ENCODE measurements around the gene CA6.
"Not testable (repeated sequence)": the region's sequence is repeated elsewhere in the genome, so short reads cannot be mapped to it uniquely, and the experiment has no call there.

CA6 gene

GRCh38 chr1:9016455-9016854 lies 70.8 kb downstream of the CA6 start:
- H3K9me2 ChIP-seq (replicated peaks; ENCODE audit: insufficient read depth, low read length) = no peaks in the 10 kb centered on the region
- H3K27ac ChIP-seq (ENCODE audit: low read depth, low read length) = no peak overlapping the region
- TF ChIP-seq EZH2phosphoT487 (conservative IDR thresholded peaks at IDR 0.05; ENCODE audit: low read length) (no peak), CTCF (IDR thresholded peaks at IDR 0.05; ENCODE audit: insufficient read depth, low read length, poor library complexity, severe bottlenecking) (no peak)
- H3K36me3 ChIP-seq (ENCODE audit: low read length) = no peaks in the 10 kb centered on the region
- H3K79me2 ChIP-seq (ENCODE audit: insufficient read depth, low read length) = no peaks in the 10 kb centered on the region
- no peak overlapping the region for H3K9ac ChIP-seq (ENCODE audit: low read length)
- H3K4me3 ChIP-seq (ENCODE audit: insufficient read depth, low read length, poor library complexity, severe bottlenecking) = no peak overlapping the region
- H4K20me1 ChIP-seq (ENCODE audit: low read depth, low read length) = no peaks in the 10 kb centered on the region
- no peak overlapping the region for H2AFZ ChIP-seq (ENCODE audit: low read depth, low read length, severe bottlenecking)
- H3K27me3 ChIP-seq (ENCODE audit: low read length) = no peaks in the 10 kb centered on the region
- no peaks in the 10 kb centered on the region for H3K9me3 ChIP-seq (ENCODE audit: insufficient read depth, low read length)
- H3F3A ChIP-seq (ENCODE audit: insufficient read depth) = no peaks in the 10 kb centered on the region
- H3K4me2 ChIP-seq (ENCODE audit: low read depth, low read length, poor library complexity, severe bottlenecking) = no peak overlapping the region

GRCh38 chr1:9018333-9018732 lies 72.7 kb downstream of the CA6 start:
- no peak overlapping the region for H2AFZ ChIP-seq (ENCODE audit: low read depth, low read length, severe bottlenecking)
- H3K27me3 ChIP-seq (ENCODE audit: low read length) = no peaks in the 10 kb centered on the region
- H3K4me2 ChIP-seq (ENCODE audit: low read depth, low read length, poor library complexity, severe bottlenecking) = no peak overlapping the region
- H3K79me2 ChIP-seq (ENCODE audit: insufficient read depth, low read length) = no peaks in the 10 kb centered on the region
- no peaks in the 10 kb centered on the region for H4K20me1 ChIP-seq (ENCODE audit: low read depth, low read length)
- no peak overlapping the region for H3K4me3 ChIP-seq (ENCODE audit: insufficient read depth, low read length, poor library complexity, severe bottlenecking)
- TF ChIP-seq CTCF (IDR thresholded peaks at IDR 0.05; ENCODE audit: insufficient read depth, low read length, poor library complexity, severe bottlenecking) (no peak), EZH2phosphoT487 (conservative IDR thresholded peaks at IDR 0.05; ENCODE audit: low read length) (no peak)
- H3F3A ChIP-seq (ENCODE audit: insufficient read depth) = no peaks in the 10 kb centered on the region
- H3K36me3 ChIP-seq (ENCODE audit: low read length) = no peaks in the 10 kb centered on the region
- H3K9ac ChIP-seq (ENCODE audit: low read length) = no peak overlapping the region
- H3K27ac ChIP-seq (ENCODE audit: low read depth, low read length) = no peak overlapping the region
- H3K9me3 ChIP-seq (ENCODE audit: insufficient read depth, low read length) = no peaks in the 10 kb centered on the region
- no peaks in the 10 kb centered on the region for H3K9me2 ChIP-seq (replicated peaks; ENCODE audit: insufficient read depth, low read length)

GRCh38 chr1:9019896-9020295 lies 74.2 kb downstream of the CA6 start:
- H3K79me2 ChIP-seq (ENCODE audit: insufficient read depth, low read length) = no peaks in the 10 kb centered on the region
- no peak overlapping the region for H3K4me2 ChIP-seq (ENCODE audit: low read depth, low read length, poor library complexity, severe bottlenecking)
- H3K9me2 ChIP-seq (replicated peaks; ENCODE audit: insufficient read depth, low read length) = no peaks in the 10 kb centered on the region
- H3K27me3 ChIP-seq (ENCODE audit: low read length) = no peaks in the 10 kb centered on the region
- H3K36me3 ChIP-seq (ENCODE audit: low read length) = no peaks in the 10 kb centered on the region
- H3K4me3 ChIP-seq (ENCODE audit: insufficient read depth, low read length, poor library complexity, severe bottlenecking) = no peak overlapping the region
- H4K20me1 ChIP-seq (ENCODE audit: low read depth, low read length) = no peaks in the 10 kb centered on the region
- no peak overlapping the region for H2AFZ ChIP-seq (ENCODE audit: low read depth, low read length, severe bottlenecking)
- H3K9me3 ChIP-seq (ENCODE audit: insufficient read depth, low read length) = no peaks in the 10 kb centered on the region
- H3F3A ChIP-seq (ENCODE audit: insufficient read depth) = no peaks in the 10 kb centered on the region
- H3K9ac ChIP-seq (ENCODE audit: low read length) = no peak overlapping the region
- H3K27ac ChIP-seq (ENCODE audit: low read depth, low read length) = no peak overlapping the region
- TF ChIP-seq EZH2phosphoT487 (conservative IDR thresholded peaks at IDR 0.05; ENCODE audit: low read length) = no peak
- no peak for TF ChIP-seq CTCF (IDR thresholded peaks at IDR 0.05; ENCODE audit: insufficient read depth, low read length, poor library complexity, severe bottlenecking)

- Histone ChIP-seq H3K9me3 (ENCODE audit: insufficient read depth, low read length) (no peaks in the 10 kb centered on the region), H3K36me3 (ENCODE audit: low read length) (no peaks in the 10 kb centered on the region), H3K27ac (ENCODE audit: low read depth, low read length) (no peak overlapping the region), H3K9ac (ENCODE audit: low read length) (no peak overlapping the region), H3K4me3 (ENCODE audit: insufficient read depth, low read length, poor library complexity, severe bottlenecking) (no peak overlapping the region), H4K20me1 (ENCODE audit: low read depth, low read length) (no peaks in the 10 kb centered on the region), H2AFZ (ENCODE audit: low read depth, low read length, severe bottlenecking) (no peak overlapping the region), H3K9me2 (replicated peaks; ENCODE audit: insufficient read depth, low read length) (no peaks in the 10 kb centered on the region), H3K27me3 (ENCODE audit: low read length) (no peaks in the 10 kb centered on the region), H3K4me2 (ENCODE audit: low read depth, low read length, poor library complexity, severe bottlenecking) (no peak overlapping the region), H3F3A (ENCODE audit: insufficient read depth) (no peaks in the 10 kb centered on the region), H3K79me2 (ENCODE audit: insufficient read depth, low read length) (no peaks in the 10 kb centered on the region)
- no peak for TF ChIP-seq CTCF (IDR thresholded peaks at IDR 0.05; ENCODE audit: insufficient read depth, low read length, poor library complexity, severe bottlenecking)
- no peak for TF ChIP-seq EZH2phosphoT487 (conservative IDR thresholded peaks at IDR 0.05; ENCODE audit: low read length)
Observed at GRCh38 chr1:9020305-9020704, 74.6 kb downstream of the CA6 start.

- H3F3A ChIP-seq (ENCODE audit: insufficient read depth) = not testable (repeated sequence)
Observed at GRCh38 chr1:9022026-9022738, 76.5 kb downstream of the CA6 start.

More at GRCh38 chr1:9022026-9022738, 76.5 kb downstream of the CA6 start:
- not testable (repeated sequence) for H3K4me3 ChIP-seq (ENCODE audit: insufficient read depth, low read length, poor library complexity, severe bottlenecking); H3K79me2 ChIP-seq (ENCODE audit: insufficient read depth, low read length); H2AFZ ChIP-seq (ENCODE audit: low read depth, low read length, severe bottlenecking); H3K27me3 ChIP-seq (ENCODE audit: low read length); H3K9me3 ChIP-seq (ENCODE audit: insufficient read depth, low read length); H3K9ac ChIP-seq (ENCODE audit: low read length); H3K36me3 ChIP-seq (ENCODE audit: low read length); H4K20me1 ChIP-seq (ENCODE audit: low read depth, low read length); H3K9me2 ChIP-seq (replicated peaks; ENCODE audit: insufficient read depth, low read length); H3K27ac ChIP-seq (ENCODE audit: low read depth, low read length); H3K4me2 ChIP-seq (ENCODE audit: low read depth, low read length, poor library complexity, severe bottlenecking)
